MCF 10A (cell line): Measurements from ENCODE around the gene MAN1A1. TPM values are rescaled to one million over a fixed set of nuclear protein-coding genes. Genes with fewer than 3 reads are reported as not detected.

ENCODE experiments used
- BruUV-seq: library from RNA; stranded (reverse); fragments of 400-500 nt; replicated peaks from 2 replicates; lab custom pipeline; 2021; lab: Mats Ljungman, UMichigan
- CTCF ChIA-PET: fragments of 300-600 bp; sonication (Branson Sonifier 250); formaldehyde crosslinking; extraction: SDS; loops from one replicate; lab custom pipeline; 2021; ENCODE audit warnings: antibody characterized with exemption, inconsistent platforms; lab: Yijun Ruan, JAX
- POLR2A ChIA-PET: fragments of 300-600, 350-650 bp; sonication (Branson Sonifier 250); formaldehyde crosslinking; extraction: SDS; loops from one replicate; lab custom pipeline; 2020; ENCODE audit warnings: antibody characterized with exemption, inconsistent platforms; lab: Yijun Ruan, JAX
- DNase-seq: peaks from one replicate; pipeline ENCODE4 v3.0.0-alpha.2; 2018; ENCODE audit not compliant: unreplicated experiment
- H3K27ac Mint-ChIP-seq: one replicate; pipeline ENCODE4 v1.8.0; 2022; ENCODE audit warnings: mild to moderate bottlenecking, low read depth, mixed read lengths; ENCODE audit not compliant: unreplicated experiment
- H3K27me3 Mint-ChIP-seq: one replicate; pipeline ENCODE4 v1.8.0; 2022; ENCODE audit warnings: mixed read lengths; ENCODE audit not compliant: insufficient read depth, unreplicated experiment
- H3K36me3 Mint-ChIP-seq: one replicate; pipeline ENCODE4 v1.8.0; 2022; ENCODE audit warnings: mild to moderate bottlenecking, moderate library complexity, mixed read lengths; ENCODE audit not compliant: insufficient read depth, unreplicated experiment
- H3K4me1 Mint-ChIP-seq: one replicate; pipeline ENCODE4 v1.8.0; 2022; ENCODE audit warnings: mixed read lengths; ENCODE audit not compliant: insufficient read depth, unreplicated experiment
- H3K4me3 Mint-ChIP-seq: one replicate; pipeline ENCODE4 v1.8.0; 2022; ENCODE audit warnings: mild to moderate bottlenecking, moderate library complexity, mixed read lengths; ENCODE audit not compliant: unreplicated experiment
- H3K9me3 Mint-ChIP-seq: one replicate; pipeline ENCODE4 v1.8.0; 2022; ENCODE audit warnings: mixed read lengths; ENCODE audit not compliant: unreplicated experiment
- CTCF ChIP-seq: fragments of 200-600 bp; IDR thresholded peaks from one replicate; pipeline ENCODE4 v1.8.0; 2022; ENCODE audit warnings: antibody characterized with exemption, mild to moderate bottlenecking; ENCODE audit not compliant: unreplicated experiment
- intact Hi-C: fragments of 100-400 bp; cut with micrococcal nuclease; formaldehyde crosslinking; loops from 2 replicates; pipeline ENCODE4 v1.14.1; 2022
- total RNA-seq: library from RNA; stranded (reverse); gene quantifications from 2 replicates; pipeline ENCODE4 v1.2.3, GENCODE V29; 2022

MAN1A1 gene
- total RNA-seq, 1 experiment from 2014 or later = 1.3 TPM

- TF ChIP-seq CTCF = no peak
- ChIA-PET POLR2A (no interaction called here), CTCF (interaction anchor here (0.7 kb wide), 1 partner anchor 301 kb away, joined by 3 read pairs; no protein-coding TSS in a partner anchor)
- Mint-ChIP-seq H3K36me3 (no peaks in the 10 kb centered on the region), H3K4me1 (no peaks in the 10 kb centered on the region), H3K4me3 (no peak overlapping the region), H3K9me3 (no peaks in the 10 kb centered on the region), H3K27me3 (no peaks in the 10 kb centered on the region), H3K27ac (no peak overlapping the region)
- DNase-seq = no peak
- intact Hi-C loops = no loop called here
- no TSS peak for BruUV-seq
Observed at GRCh38 chr6:119179062-119179461, 170.5 kb downstream of the MAN1A1 start.

- no peak for DNase-seq
- intact Hi-C loops = no loop called here
- no peaks in the 10 kb centered on the region for H3K9me3 Mint-ChIP-seq
- ChIA-PET CTCF (no interaction called here), POLR2A (no interaction called here)
- H3K27ac Mint-ChIP-seq = no peak overlapping the region
- no peaks in the 10 kb centered on the region for H3K27me3 Mint-ChIP-seq
- no TSS peak for BruUV-seq
- H3K4me3 Mint-ChIP-seq = no peak overlapping the region
- no peak for TF ChIP-seq CTCF
- H3K4me1 Mint-ChIP-seq = peaks cover 9% of the 10 kb centered on the region
- H3K36me3 Mint-ChIP-seq = no peaks in the 10 kb centered on the region
Observed at GRCh38 chr6:119176445-119176844, 173.1 kb downstream of the MAN1A1 start.

GRCh38 chr6:119174879-119175817 is 174.4 kb downstream of the MAN1A1 start:
- Mint-ChIP-seq H3K9me3 (no peaks in the 10 kb centered on the region), H3K4me3 (no peak overlapping the region), H3K27me3 (no peaks in the 10 kb centered on the region), H3K27ac (no peak overlapping the region), H3K36me3 (no peaks in the 10 kb centered on the region), H3K4me1 (peaks cover 9% of the 10 kb centered on the region)
- CTCF ChIA-PET = no interaction called here
- POLR2A ChIA-PET = no interaction called here
- intact Hi-C loops = no loop called here
- no peak for TF ChIP-seq CTCF
- no peak for DNase-seq
- no TSS peak for BruUV-seq

GRCh38 chr6:119174085-119174445 is 175.5 kb downstream of the MAN1A1 start:
- Mint-ChIP-seq H3K9me3 (no peaks in the 10 kb centered on the region), H3K27ac (no peak overlapping the region), H3K36me3 (no peaks in the 10 kb centered on the region), H3K4me1 (peaks cover 9% of the 10 kb centered on the region), H3K4me3 (no peak overlapping the region), H3K27me3 (no peaks in the 10 kb centered on the region)
- ChIA-PET POLR2A (no interaction called here), CTCF (interaction anchor here (0.7 kb wide), 1 partner anchor 1657 kb away, joined by 3 read pairs; no protein-coding TSS in a partner anchor)
- no peak for TF ChIP-seq CTCF
- BruUV-seq = no TSS peak
- intact Hi-C loops = no loop called here
- no peak for DNase-seq
